Stimulated activated CD8-positive, alpha-beta memory T cell treated with anti-CD3 and anti-CD28 coated beads, Interleukin-2, amount 100 ng/mL, for 1 hour (primary cell): Measurements from ENCODE around the gene AUH.

Experiments
- DNase-seq, 2 donors: peaks; one replicate each; pipeline ENCODE4 v3.0.0-alpha.2; 2020; ENCODE audit warnings: low read depth in 2 of 2

AUH gene

GRCh38 chr9:91296354-91296753, 65.4 kb downstream of the AUH start:
- no peak for DNase-seq

GRCh38 chr9:91295357-91295756, 66.4 kb downstream of the AUH start:
- DNase-seq: no peak

GRCh38 chr9:91291866-91292265, 69.9 kb downstream of the AUH start:
- no peak for DNase-seq

- DNase-seq: no peak
Measured at GRCh38 chr9:91289244-91289643, 72.5 kb downstream of the AUH start.

- DNase-seq: no peak
Measured at GRCh38 chr9:91285729-91286353, 75.9 kb downstream of the AUH start.

- no peak for DNase-seq
Measured at GRCh38 chr9:91282292-91282691, 79.4 kb downstream of the AUH start.

- no peak for DNase-seq
Measured at GRCh38 chr9:91279296-91280204, 82.2 kb downstream of the AUH start.

- no peak for DNase-seq
Measured at GRCh38 chr9:91276513-91276912, 85.2 kb downstream of the AUH start.

- no peak for DNase-seq
Measured at GRCh38 chr9:91275655-91276054, 86.1 kb downstream of the AUH start.

GRCh38 chr9:91274949-91275492, 86.7 kb downstream of the AUH start:
- DNase-seq: no peak

GRCh38 chr9:91273853-91274552, 87.7 kb downstream of the AUH start:
- no peak for DNase-seq

- DNase-seq: no peak
Measured at GRCh38 chr9:91271156-91271555, 90.6 kb downstream of the AUH start.

GRCh38 chr9:91269907-91270491, 91.7 kb downstream of the AUH start:
- no peak for DNase-seq

GRCh38 chr9:91266448-91266847, 95.3 kb downstream of the AUH start:
- no peak for DNase-seq

- no peak for DNase-seq
Measured at GRCh38 chr9:91265514-91265913, 96.2 kb downstream of the AUH start.

- no peak for DNase-seq
Measured at GRCh38 chr9:91261417-91261816, 100.3 kb downstream of the AUH start.

GRCh38 chr9:91259162-91259561, 102.6 kb downstream of the AUH start:
- DNase-seq: no peak

- DNase-seq: no peak
Measured at GRCh38 chr9:91258451-91258850, 103.3 kb downstream of the AUH start.

GRCh38 chr9:91256235-91256634, 105.5 kb downstream of the AUH start:
- no peak for DNase-seq

GRCh38 chr9:91255327-91255726, 106.4 kb downstream of the AUH start:
- no peak for DNase-seq

- no peak for DNase-seq
Measured at GRCh38 chr9:91253488-91253887, 108.2 kb downstream of the AUH start.

- no peak for DNase-seq
Measured at GRCh38 chr9:91248707-91249106, 113.0 kb downstream of the AUH start.
